Measurements from ENCODE around the gene USH2A.
"Not testable (repeated sequence)": the region's sequence is repeated elsewhere in the genome, so short reads cannot be mapped to it uniquely, and the experiment has no call there.

The USH2A gene

DNA sequence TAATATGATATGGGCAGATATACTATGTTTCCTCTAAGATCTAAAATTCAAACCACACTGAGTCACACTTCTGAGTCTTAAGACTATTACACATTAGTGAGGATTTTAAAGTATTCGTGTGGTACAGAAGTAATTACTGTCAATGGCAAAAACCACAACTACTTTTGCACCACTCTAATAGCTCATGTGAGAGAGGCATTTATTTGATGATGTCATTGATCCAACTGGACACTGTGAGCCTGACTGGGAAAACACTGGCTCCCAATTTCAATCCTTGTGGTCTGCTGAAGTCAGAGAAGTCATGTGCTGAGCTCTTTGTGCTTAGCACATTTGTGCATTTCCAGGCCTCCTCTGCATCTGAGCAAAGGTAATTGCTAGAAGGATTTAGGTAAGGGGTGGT lies 377.8 kb downstream of the USH2A start:
- DNase-seq (ENCODE audit: low spot score): no peak

GRCh38 chr1:216044538-216044937 lies 378.7 kb downstream of the USH2A start:
- no peak for DNase-seq (ENCODE audit: low spot score)

- no peak for DNase-seq (ENCODE audit: low spot score)
Measured at GRCh38 chr1:216034506-216034905, 388.7 kb downstream of the USH2A start.

DNA sequence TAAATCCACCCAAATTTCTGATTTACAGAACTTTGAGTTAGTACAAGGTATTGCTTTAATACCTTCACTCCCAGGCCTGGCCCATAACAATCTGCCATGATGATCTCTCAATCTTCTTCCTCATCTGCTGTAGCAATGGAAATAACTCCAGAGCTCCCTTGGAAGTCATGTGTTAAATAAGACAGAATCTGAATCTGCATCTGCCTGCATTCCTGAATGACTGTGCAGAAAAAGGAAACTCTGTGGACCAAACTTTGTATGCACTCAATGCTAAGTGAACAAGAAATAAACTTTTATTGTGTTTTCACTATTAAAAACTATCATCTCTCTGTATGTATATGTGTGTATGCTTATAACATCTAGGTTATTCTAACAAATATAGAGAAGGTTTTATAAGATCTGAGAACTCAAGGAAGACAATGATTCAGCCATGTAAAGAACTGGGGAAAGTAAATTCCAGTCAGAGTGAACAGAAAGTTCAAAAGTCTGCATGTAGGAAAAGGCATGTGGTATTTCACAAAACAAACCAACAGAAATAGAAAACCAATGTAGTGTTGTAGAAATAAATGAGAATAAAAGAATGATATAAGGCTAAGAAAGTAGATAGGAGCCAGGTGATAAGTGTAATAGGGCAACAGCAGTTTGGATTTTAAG lies 390.2 kb downstream of the USH2A start:
- DNase-seq (ENCODE audit: low spot score): no peak

- DNase-seq (ENCODE audit: low spot score): no peak
Measured at GRCh38 chr1:216032284-216032683, 391.0 kb downstream of the USH2A start.

DNA sequence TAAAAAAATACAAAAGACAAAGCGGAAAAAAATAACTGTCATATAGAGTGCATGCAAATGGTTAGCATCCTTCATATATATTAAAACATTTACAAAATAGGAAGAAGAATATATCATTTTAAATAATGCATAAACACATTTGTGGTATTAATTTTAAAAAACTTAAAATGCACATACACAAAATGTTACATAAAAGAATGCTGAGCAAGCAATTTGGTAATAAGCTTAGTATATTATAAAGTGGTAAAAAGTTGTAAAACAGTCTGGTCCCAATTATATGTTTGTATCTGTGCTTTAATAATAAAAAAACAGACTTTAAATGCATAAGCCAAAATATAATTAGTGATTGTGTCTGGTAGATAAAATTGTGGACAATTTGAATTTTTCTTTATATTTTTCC lies 394.6 kb downstream of the USH2A start:
- no peak for DNase-seq (ENCODE audit: low spot score)

DNA sequence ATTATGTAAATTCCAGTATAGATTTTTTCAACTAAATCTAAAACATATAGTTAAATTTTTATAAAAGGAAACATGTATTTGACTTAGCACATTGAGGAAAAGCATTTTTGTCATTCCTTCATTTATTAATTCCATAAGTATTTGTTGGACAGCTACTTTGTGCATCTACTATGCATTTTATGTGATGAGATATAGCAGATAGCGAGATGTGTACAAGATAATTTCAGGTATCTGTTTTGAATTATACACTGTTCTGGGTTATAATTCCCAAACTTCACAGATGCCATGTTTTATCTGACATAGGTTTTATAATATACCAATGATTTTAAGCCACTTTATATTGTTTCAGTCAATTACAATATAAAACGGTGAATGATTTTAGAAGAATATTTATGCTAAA lies 398.7 kb downstream of the USH2A start:
- no peak for DNase-seq (ENCODE audit: low spot score)

DNA sequence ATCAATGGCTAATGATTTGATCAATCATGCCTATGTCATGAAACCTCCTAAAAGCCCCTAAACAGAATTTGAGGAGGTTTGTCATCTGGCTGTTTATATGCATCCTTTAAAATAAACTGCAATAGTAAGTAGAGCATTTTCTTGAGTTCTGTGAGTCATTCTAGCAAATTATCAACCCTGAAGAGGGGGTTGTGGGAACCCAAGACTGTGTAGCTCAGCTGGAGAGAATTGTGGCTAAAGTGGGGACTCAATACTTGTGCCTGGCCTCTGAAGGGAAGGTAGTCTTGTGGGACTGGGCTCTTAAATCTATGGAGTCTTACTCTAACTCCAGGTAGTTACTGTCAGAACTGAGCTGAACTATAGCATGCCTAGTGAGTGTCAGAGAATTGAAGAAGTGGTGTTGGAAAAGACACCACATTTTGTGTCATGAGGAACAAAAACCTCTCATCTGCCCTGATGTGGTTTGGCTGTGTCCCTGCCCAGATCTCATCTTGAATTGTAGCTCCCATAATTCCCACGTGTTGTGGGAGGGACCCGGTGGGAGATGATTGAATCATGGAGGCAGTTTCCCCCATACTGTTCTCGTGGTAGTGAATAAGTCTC lies 402.4 kb downstream of the USH2A start:
- DNase-seq (ENCODE audit: low spot score): no peak

GRCh38 chr1:216015116-216015515 lies 408.1 kb downstream of the USH2A start:
- no peak for DNase-seq (ENCODE audit: low spot score)

- DNase-seq (ENCODE audit: low spot score): no peak
Measured at GRCh38 chr1:216014086-216014485, 409.2 kb downstream of the USH2A start.

GRCh38 chr1:216009456-216009855 lies 413.8 kb downstream of the USH2A start:
- DNase-seq (ENCODE audit: low spot score): not testable (repeated sequence)

DNA sequence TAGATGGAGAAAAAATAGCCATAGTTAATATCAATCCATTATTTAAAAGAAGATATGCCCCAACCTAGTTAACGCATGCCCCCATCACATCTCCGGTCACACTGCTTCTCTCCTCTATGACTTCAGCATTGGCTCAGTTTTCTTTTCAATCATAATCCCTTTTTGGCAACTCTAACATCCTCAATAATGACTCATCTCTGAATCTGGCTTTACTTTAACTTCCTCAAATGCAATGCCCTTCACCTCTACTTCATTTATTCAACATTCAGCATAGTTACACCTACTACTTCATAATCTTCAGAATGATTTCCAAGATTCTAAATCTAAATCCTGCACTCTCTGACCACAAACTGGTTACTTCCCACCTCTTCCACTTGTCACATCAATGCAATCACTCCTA lies 417.3 kb downstream of the USH2A start:
- DNase-seq (ENCODE audit: low spot score): no peak

DNA sequence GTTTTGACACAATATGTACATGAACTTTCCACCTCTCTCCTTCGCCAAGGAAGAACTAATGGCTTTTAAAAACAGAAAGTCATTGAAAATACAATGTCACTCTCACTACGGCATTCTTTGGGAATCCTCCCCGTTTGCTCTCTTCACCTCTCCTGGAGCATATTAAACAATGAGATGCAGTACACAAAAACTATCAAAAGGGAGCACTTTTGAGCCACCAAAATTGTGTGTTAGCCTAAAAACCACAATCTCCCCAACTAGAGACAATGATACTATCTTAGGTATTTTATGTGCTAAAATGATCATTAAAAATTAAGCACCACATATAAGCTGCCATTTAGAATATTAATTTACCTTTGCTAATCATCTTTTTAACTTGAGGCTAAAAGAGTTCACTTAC lies 430.6 kb downstream of the USH2A start:
- DNase-seq (ENCODE audit: low spot score): no peak

DNA sequence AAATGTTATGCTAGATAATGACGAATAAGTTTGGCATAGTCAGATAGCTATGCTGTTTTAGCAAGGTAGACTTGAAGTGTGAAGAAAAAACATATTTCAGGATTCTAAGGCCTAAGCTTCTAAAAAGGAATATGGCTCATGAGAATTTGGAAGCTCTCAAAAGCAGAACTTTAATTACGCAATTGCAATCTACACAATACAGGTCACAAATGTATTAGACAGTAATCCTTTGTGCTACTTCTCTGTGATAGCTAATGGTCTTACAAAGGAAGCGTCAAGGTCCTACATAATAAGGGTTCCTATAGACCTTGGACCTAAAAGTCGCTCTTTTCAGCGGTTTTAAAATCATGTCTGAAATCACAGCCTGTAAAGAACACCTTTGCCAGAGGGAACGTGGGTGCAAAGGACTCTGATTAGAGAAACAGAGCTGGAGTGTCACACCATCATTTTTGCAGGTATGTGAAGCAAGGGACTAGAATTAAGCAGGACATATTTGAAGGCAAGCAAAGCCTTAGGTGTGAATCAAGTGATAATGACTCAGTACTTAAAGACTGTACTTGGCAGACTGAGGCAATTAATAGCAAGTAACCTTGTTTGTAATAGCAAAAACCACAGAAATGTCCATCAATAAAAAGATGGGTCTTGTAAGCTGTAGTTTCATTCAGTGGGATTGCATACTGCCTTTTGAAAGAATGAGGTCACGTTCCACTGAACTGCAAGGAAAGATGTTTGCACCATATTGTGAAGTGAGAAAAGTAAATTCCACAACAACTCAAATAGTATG lies 436.0 kb downstream of the USH2A start:
- DNase-seq (ENCODE audit: low spot score): no peak

DNA sequence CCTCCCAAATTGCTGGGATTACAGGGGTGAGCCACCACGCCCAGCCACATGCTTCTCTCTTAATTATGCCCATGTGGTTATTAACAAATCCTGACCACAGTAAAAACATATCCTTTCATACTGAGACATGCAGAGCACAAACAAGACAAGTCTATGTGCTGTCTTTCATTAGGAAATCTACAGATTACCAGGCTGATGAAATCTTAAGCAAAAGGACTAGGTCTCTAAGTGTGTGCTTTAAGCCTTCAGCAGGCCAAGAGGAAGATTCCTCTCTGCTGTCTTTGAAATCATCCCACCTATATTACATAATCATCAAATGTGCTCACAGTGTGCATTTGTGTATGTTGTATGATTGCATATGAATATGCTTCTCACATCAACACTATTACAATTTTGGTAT lies 436.8 kb downstream of the USH2A start:
- DNase-seq (ENCODE audit: low spot score): no peak

DNA sequence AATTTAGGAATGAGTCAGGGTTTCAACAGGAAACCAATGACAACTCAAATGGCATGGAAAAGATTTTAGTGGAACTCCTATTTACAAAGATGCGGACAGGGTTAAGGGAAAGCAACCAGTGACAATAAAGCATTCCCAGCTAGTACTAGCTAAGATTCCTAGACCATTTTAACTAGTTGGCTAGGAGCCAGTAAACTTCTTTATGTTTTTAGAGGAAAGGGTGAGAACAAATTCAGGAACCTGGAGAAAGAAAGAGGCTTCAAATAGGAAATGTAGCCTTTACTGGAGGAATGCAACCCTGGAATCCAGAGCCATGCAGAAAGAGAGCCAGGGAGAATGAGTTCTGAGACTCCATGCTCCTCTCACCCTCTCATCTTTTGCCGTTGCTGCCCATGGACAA lies 439.6 kb downstream of the USH2A start:
- DNase-seq (ENCODE audit: low spot score): no peak

DNA sequence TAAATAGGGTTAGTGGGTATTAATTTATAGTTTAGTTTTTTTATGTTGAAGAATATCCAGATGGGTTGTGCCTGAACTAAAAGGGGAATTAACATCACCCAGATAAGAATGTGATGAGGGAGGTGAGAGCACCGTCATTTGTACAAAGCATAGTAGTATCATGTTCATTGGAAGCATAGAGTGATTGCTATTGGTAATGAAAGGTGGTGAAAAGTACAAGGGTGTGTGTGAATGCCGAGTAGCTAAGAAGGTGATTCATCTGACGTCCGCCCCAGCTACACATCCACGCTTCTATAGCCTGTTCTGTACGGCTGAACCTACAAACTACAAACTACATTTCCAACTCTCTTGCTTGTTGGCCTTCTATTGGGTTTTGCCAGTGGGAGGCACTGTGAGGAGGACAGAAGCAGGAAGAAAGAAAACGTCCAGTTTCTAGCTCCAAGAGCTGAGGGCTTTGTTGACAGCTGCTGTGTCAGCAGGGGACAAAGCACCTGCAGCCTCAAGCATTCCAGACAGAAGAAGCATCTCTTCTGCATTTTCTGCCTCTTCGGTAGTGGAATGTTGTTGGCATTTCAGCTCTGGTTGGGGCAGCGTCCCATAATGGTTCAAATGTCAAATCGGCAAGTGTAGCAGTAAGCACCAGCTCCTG lies 451.3 kb downstream of the USH2A start:
- no peak for DNase-seq (ENCODE audit: low spot score)

- DNase-seq (ENCODE audit: low spot score): no peak
Measured at GRCh38 chr1:215970406-215970805, 452.8 kb downstream of the USH2A start.

DNA sequence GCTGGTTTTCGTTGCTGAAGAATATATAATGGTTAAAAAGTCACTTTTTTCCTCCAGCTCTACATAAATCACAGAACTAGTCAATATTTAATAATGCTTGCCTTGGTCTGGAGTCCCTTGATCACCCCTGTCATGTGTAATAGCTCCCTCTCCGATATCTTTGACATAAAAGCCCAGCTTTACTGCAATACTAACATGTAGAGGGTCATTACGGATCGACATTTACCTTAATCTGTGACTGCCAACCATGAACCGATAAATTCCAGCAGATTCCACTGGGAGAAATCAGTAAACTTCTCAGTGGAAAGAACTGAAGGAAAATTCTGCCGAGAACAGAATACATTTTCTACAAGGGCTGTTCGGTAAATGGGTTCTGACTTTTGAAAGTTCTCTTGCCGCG lies 459.6 kb downstream of the USH2A start:
- DNase-seq (ENCODE audit: low spot score): no peak

DNA sequence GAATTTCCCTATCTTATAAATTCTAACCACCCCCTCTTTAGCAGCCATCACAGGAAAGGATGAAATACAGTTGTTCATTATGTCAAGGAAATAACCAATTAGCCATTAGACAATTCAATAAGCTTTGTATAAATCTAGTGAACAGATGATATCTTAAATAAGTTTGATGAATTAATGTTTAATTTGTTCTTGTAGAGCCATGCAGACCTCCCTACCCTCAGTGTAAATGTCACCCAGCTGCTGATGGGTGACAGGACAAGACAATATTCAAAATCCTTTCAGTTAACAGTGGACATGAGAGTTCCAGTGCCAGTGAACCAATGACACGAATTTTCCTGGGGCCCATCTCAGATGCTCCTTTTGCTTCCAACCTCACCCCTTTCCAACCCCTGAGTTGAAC lies 460.2 kb downstream of the USH2A start:
- no peak for DNase-seq (ENCODE audit: low spot score)

- no peak for DNase-seq (ENCODE audit: low spot score)
Measured at GRCh38 chr1:215958841-215959240, 464.4 kb downstream of the USH2A start.

DNA sequence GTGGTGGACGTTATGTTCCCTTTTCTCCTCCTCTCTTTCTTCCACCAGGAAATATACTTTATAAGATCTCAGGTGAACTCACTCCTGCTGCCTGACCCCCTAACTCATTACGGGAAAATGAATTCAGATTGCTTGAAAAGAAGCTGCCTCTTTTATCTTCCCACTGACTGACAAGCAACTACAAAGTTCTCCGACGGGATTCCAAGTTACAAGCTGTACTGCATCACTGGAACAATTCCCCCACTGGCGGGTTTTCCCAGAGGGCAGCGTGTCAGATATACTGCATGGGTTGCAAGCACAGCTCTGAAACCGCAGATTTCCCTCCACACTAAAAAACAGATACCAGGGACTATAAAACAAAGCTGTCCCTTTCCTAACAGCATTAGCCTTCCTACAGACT lies 465.6 kb downstream of the USH2A start:
- DNase-seq (ENCODE audit: low spot score): no peak

DNA sequence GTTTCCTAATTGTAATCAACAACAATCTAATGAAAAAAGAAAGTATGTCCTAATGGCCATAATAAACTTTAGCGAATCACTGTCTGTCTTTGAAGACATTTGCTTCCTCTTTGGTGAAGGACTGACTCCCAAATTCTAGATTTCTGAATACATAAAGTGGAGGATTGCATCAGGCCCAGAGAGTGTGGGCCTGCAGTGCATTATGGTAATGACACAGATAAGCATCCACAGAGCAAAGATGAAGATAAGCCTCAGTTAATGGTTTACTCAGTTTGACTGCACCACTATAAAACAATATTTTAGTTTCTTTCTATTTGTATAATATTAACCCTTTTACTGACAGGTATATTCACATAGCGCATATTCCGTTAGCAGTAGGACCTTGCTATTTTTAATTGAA lies 490.7 kb downstream of the USH2A start:
- no peak for DNase-seq (ENCODE audit: low spot score)
